B cell (primary cell): ENCODE data around the gene OR2F2.

Source experiments
- CTCF ChIP-seq: fragments of 200-600 bp; IDR thresholded peaks from one replicate; pipeline ENCODE4 v1.8.0; 2022; ENCODE audit warnings: antibody characterized with exemption, mild to moderate bottlenecking
- EZH2 ChIP-seq: IDR thresholded peaks from 2 replicates; pipeline ENCODE4 v1.6.1; 2012; ENCODE audit warnings: borderline replicate concordance, low read depth, mild to moderate bottlenecking, moderate library complexity, low read length; ENCODE audit not compliant: insufficient read depth, poor library complexity, severe bottlenecking

DNA sequence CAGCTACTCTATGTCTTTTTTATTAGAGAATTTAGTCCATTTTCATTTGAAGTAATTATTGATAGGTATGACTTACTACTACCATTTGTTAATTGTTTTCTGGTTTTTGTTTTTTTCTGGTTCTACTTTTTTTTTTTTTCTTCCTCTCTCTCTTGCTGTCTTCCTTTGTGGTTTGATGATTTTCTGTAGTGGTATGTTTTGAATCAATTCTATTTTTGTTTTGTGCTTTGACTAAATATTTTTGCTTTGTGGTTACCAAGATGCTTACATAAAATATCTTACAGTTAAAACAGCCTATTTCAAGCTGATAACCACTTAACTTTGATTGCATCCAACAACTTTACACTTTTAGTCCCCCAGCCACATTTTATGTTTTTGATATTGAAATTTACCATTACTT lies 3.3 kb upstream of the OR2F2 start:
- TF ChIP-seq CTCF = no peak
- TF ChIP-seq EZH2 = no peak
